Astrocyte (in vitro differentiated cells and primary cell): ENCODE measurements around the gene GKN2.

Source experiments
- CTCF ChIP-seq: IDR thresholded peaks from 2 replicates; pipeline ENCODE4 v1.5.1; 2011; ENCODE audit warnings: low read depth, mild to moderate bottlenecking, inconsistent platforms, low read length, moderate library complexity; ENCODE audit not compliant: insufficient read depth
- EZH2 ChIP-seq: IDR thresholded peaks from 2 replicates; pipeline ENCODE4 v1.6.1; 2012; ENCODE audit warnings: mild to moderate bottlenecking, low read length, inconsistent platforms; ENCODE audit not compliant: insufficient read depth

- TF ChIP-seq CTCF (no peak), EZH2 (no peak)
These were observed 16.3 kb downstream of the GKN2 start for GRCh38 chr2:68936427-68936826.
